ENCODE data around the gene CTXN3. TPM values are rescaled to one million over a fixed set of nuclear protein-coding genes. Genes with fewer than 3 reads are reported as not detected.

The CTXN3 gene
- total RNA-seq, 1 donor from 2014 or later = not detected

GRCh38 chr5:127609957-127610356 is 38.9 kb upstream of the CTXN3 start:
- Histone ChIP-seq H3K4me2 (no peak overlapping the region), H3F3A (ENCODE audit: low read depth) (no peaks in the 10 kb centered on the region), H3K79me2 (ENCODE audit: low read depth) (no peaks in the 10 kb centered on the region), H4K20me1 (ENCODE audit: low read depth) (no peaks in the 10 kb centered on the region), H2AFZ (replicated peaks) (no peak overlapping the region), H3K4me1 (peaks cover 18% of the 10 kb centered on the region), H3K27me3 (no peaks in the 10 kb centered on the region), H3K36me3 (no peaks in the 10 kb centered on the region), H3K4me3 (no peak overlapping the region), H3K9ac (no peak overlapping the region), H3K9me3 (ENCODE audit: low read depth) (no peaks in the 10 kb centered on the region), H3K27ac (no peak overlapping the region)
- no peak overlapping the region for H3K4me3 Mint-ChIP-seq
- H3K27me3 Mint-ChIP-seq (ENCODE audit: insufficient read depth, low read depth) = peaks cover 2% of the 10 kb centered on the region
- no peaks in the 10 kb centered on the region for H3K36me3 Mint-ChIP-seq
- peaks cover 4% of the 10 kb centered on the region for H3K4me1 Mint-ChIP-seq
- TF ChIP-seq, protein P1, sequence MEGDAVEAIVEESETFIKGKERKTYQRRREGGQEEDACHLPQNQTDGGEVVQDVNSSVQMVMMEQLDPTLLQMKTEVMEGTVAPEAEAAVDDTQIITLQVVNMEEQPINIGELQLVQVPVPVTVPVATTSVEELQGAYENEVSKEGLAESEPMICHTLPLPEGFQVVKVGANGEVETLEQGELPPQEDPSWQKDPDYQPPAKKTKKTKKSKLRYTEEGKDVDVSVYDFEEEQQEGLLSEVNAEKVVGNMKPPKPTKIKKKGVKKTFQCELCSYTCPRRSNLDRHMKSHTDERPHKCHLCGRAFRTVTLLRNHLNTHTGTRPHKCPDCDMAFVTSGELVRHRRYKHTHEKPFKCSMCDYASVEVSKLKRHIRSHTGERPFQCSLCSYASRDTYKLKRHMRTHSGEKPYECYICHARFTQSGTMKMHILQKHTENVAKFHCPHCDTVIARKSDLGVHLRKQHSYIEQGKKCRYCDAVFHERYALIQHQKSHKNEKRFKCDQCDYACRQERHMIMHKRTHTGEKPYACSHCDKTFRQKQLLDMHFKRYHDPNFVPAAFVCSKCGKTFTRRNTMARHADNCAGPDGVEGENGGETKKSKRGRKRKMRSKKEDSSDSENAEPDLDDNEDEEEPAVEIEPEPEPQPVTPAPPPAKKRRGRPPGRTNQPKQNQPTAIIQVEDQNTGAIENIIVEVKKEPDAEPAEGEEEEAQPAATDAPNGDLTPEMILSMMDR (IDR thresholded peaks at IDR 0.05) = no peak
- TF ChIP-seq EZH2 (IDR thresholded peaks at IDR 0.05) = no peak
- TF ChIP-seq EZH2phosphoT487 (IDR thresholded peaks at IDR 0.05) = no peak
- no peaks in the 10 kb centered on the region for H3K9me3 Mint-ChIP-seq
- no peak for DNase-seq (ENCODE audit: low spot score)
- no peak overlapping the region for H3K27ac Mint-ChIP-seq

DNA sequence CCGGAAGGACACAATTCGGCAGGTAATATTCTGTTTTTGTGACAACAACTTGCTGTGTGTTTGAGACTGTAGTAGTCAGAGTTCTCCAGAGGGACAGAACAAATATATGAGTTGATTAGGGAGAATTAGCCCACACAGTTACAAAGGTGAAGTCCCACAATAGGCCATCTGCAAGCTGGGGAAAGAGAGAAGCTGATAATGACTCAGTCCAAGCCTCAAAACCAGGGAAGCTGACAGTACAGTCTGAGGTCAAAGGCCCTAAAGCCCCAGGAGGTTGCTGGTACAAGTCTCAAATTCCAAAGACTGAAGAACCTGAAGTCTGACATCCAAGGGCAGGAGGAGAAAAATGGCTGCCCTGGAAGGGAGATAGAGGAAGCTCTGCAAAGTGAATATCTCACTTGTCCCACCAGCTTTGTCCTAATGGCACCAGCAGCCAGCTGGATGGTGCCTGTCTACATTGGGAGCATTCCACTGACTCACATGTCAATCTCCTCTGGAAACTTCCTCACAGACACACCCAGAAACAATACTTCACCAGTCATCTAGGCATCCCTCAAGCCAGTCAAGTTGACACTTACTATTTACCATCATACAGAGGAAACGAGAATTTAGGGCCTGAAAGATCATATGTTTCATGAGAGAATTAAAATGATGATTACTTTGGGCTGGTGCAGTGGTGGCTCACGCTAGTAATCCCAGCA is 36.3 kb upstream of the CTXN3 start:
- no peak overlapping the region for H3K4me3 ChIP-seq
- H3K27ac Mint-ChIP-seq = no peak overlapping the region

GRCh38 chr5:127615916-127616315 is 33.0 kb upstream of the CTXN3 start:
- Histone ChIP-seq H3F3A (ENCODE audit: low read depth) (no peaks in the 10 kb centered on the region), H3K9me3 (ENCODE audit: low read depth) (no peaks in the 10 kb centered on the region), H2AFZ (replicated peaks) (peak overlapping the region; percentile 45), H3K36me3 (no peaks in the 10 kb centered on the region), H3K4me1 (peaks cover 7% of the 10 kb centered on the region), H3K9ac (no peak overlapping the region), H3K79me2 (ENCODE audit: low read depth) (no peaks in the 10 kb centered on the region), H3K27me3 (no peaks in the 10 kb centered on the region), H4K20me1 (ENCODE audit: low read depth) (no peaks in the 10 kb centered on the region), H3K4me2 (no peak overlapping the region), H3K27ac (no peak overlapping the region), H3K4me3 (no peak overlapping the region)
- DNase-seq (ENCODE audit: low spot score) = peak; percentile 9
- H3K4me3 Mint-ChIP-seq = no peak overlapping the region
- no peak overlapping the region for H3K27ac Mint-ChIP-seq
- H3K4me1 Mint-ChIP-seq = peaks cover 1% of the 10 kb centered on the region
- TF ChIP-seq EZH2 (IDR thresholded peaks at IDR 0.05) = no peak
- TF ChIP-seq, protein P1 (IDR thresholded peaks at IDR 0.05) = no peak
- no peak for TF ChIP-seq EZH2phosphoT487 (IDR thresholded peaks at IDR 0.05)
- no peaks in the 10 kb centered on the region for H3K36me3 Mint-ChIP-seq
- H3K27me3 Mint-ChIP-seq (ENCODE audit: insufficient read depth, low read depth) = no peaks in the 10 kb centered on the region
- H3K9me3 Mint-ChIP-seq = no peaks in the 10 kb centered on the region

More for the DNA sequence above, 36.3 kb upstream of the CTXN3 start:
- no peaks in the 10 kb centered on the region for H3K79me2 ChIP-seq (ENCODE audit: low read depth)
- TF ChIP-seq, protein P1 (IDR thresholded peaks at IDR 0.05) = no peak
- no peak for TF ChIP-seq EZH2phosphoT487 (IDR thresholded peaks at IDR 0.05)
- TF ChIP-seq EZH2 (IDR thresholded peaks at IDR 0.05) = no peak
- no peak overlapping the region for H3K27ac ChIP-seq
- no peak overlapping the region for H2AFZ ChIP-seq (replicated peaks)
- Mint-ChIP-seq H3K9me3 (no peaks in the 10 kb centered on the region), H3K36me3 (no peaks in the 10 kb centered on the region), H3K4me1 (no peaks in the 10 kb centered on the region), H3K4me3 (no peak overlapping the region), H3K27me3 (ENCODE audit: insufficient read depth, low read depth) (peaks cover 2% of the 10 kb centered on the region)
- H4K20me1 ChIP-seq (ENCODE audit: low read depth) = no peaks in the 10 kb centered on the region
- H3K36me3 ChIP-seq = no peaks in the 10 kb centered on the region
- DNase-seq (ENCODE audit: low spot score) = no peak
- H3K9ac ChIP-seq = no peak overlapping the region
- no peaks in the 10 kb centered on the region for H3K9me3 ChIP-seq (ENCODE audit: low read depth)
- H3K4me1 ChIP-seq = peaks cover 21% of the 10 kb centered on the region
- H3K4me2 ChIP-seq = no peak overlapping the region
- H3F3A ChIP-seq (ENCODE audit: low read depth) = no peaks in the 10 kb centered on the region
- H3K27me3 ChIP-seq = no peaks in the 10 kb centered on the region

All from neural progenitor cell (in vitro differentiated cells).